ENCODE results near the gene OR10AD1. TPM values are rescaled to one million over a fixed set of nuclear protein-coding genes. Genes with fewer than 3 reads are reported as not detected.

The OR10AD1 gene
- total and polyA plus RNA-seq, 10 of the 15 experiments (the other 5 are each of a cell fraction or from before 2014, with no cell fraction given), result 0.04 to 0.12 TPM; not detected in 8

DNA sequence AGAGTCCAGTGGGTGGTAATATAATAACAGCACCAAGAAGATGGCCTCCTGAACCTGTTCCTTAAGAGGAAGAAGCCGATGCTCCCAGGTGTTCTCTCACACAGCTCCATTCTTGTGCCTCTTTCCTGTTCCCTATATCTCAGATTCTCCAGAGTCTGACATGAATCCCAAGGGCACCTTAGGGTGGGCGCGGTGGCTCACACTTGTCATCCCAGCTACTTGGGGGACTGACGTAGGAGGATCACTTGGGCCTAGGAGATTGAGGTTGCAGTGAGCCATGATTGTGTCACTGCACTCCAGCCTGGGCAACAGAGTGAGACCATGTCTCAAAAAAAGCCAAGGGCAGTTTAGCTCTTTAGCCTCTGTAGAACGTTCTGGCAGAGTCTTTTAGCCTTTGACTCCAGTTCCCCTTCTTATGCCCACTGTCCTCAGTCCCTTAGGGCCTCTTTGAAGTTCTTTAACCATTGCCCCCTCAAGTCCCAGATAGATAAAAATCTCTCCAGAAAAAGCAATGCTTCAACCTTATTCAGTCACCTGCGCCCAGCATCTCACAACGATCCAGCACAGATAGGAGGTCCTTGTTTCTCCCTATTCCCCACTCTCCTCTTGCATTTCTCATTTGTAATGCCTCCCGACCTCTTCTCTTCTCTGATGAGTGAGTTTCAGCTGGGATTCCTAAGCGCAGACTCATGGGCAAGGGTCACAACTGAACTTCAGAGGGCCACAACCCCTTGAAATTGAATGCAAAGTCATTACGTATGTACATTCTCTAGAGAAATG lies 15.0 kb downstream of the OR10AD1 start:
- Histone ChIP-seq H2AFZ (ENCODE audit: control insufficient read depth, low read depth, low read length) (no peak overlapping the region), H3K79me2 (ENCODE audit: control insufficient read depth, insufficient read depth, low read length) (no peaks in the 10 kb centered on the region), H3K9me3 (replicated peaks; ENCODE audit: control insufficient read depth, insufficient read depth, low read length) (no peaks in the 10 kb centered on the region; the same call in 2 of the 3 replicates), H3K27ac (ENCODE audit: control insufficient read depth, insufficient read depth) (no peak overlapping the region), H3K9ac (ENCODE audit: control insufficient read depth, insufficient read depth, low read length) (no peak overlapping the region), H3K4me1 (ENCODE audit: control insufficient read depth, insufficient read depth, low read length) (no peaks in the 10 kb centered on the region; the same call in 1 of the 2 replicates), H3K27me3 (replicated peaks in 1 of 2; ENCODE audit: control insufficient read depth in 2 of 2, insufficient read depth in 2 of 2, low read length in 1 of 2) (peaks cover 9 to 12% of the 10 kb centered on the region in 2 experiments), H3K36me3 (ENCODE audit: control insufficient read depth in 2 of 2, insufficient read depth in 2 of 2, low read length in 1 of 2) (no peaks in the 10 kb centered on the region), H3K4me2 (ENCODE audit: control insufficient read depth, insufficient read depth) (no peak overlapping the region), H4K20me1 (ENCODE audit: control insufficient read depth, insufficient read depth) (no peaks in the 10 kb centered on the region), H3K4me3 (no peak overlapping the region)
- POLR2A ChIA-PET, result no interaction called here
- FAIRE-seq, result no peak
- 50% methylated on average over 10 of the region's 10 CpGs for WGBS (ENCODE audit: insufficient coverage, insufficient replicate concordance, low lambda C conversion rate, missing lambda C conversion rate)
- no peak for TF ChIP-seq HDAC2 (IDR thresholded peaks at IDR 0.05)
- no peak for TF ChIP-seq ETV6 (conservative IDR thresholded peaks at IDR 0.05 in 1 of 2, IDR thresholded peaks at IDR 0.05 in 1 of 2; ENCODE audit: borderline replicate concordance in 1 of 2, low read depth in 1 of 2)
- BruUV-seq (replicated peaks), result no TSS peak
- RAD21 ChIA-PET (ENCODE audit: unreplicated experiment), result interaction anchor here (0.9 to 1.8 kb wide), 3 partner anchors 9 to 430 kb away, joined by 3 to 10 read pairs (median 4); no protein-coding TSS in a partner anchor
- in situ Hi-C loops (cut with MboI), result no loop called here
- SMC1A ChIA-PET (ENCODE audit: uncharacterized antibody, unreplicated experiment), result no interaction called here
- intact Hi-C loops (cut with micrococcal nuclease; ENCODE audit: unreplicated experiment), result loop anchor here (5.0 kb wide), 1 partner anchor 429 kb away; no protein-coding TSS in a partner anchor
- no peak for DNase-seq (ENCODE audit: low read depth, low spot score)
- no peak for ATAC-seq
- CTCF ChIA-PET, result interaction anchor here (1.0 to 3.3 kb wide), 7 partner anchors 10 to 432 kb away, joined by 3 to 23 read pairs (median 7); no protein-coding TSS in a partner anchor

DNA sequence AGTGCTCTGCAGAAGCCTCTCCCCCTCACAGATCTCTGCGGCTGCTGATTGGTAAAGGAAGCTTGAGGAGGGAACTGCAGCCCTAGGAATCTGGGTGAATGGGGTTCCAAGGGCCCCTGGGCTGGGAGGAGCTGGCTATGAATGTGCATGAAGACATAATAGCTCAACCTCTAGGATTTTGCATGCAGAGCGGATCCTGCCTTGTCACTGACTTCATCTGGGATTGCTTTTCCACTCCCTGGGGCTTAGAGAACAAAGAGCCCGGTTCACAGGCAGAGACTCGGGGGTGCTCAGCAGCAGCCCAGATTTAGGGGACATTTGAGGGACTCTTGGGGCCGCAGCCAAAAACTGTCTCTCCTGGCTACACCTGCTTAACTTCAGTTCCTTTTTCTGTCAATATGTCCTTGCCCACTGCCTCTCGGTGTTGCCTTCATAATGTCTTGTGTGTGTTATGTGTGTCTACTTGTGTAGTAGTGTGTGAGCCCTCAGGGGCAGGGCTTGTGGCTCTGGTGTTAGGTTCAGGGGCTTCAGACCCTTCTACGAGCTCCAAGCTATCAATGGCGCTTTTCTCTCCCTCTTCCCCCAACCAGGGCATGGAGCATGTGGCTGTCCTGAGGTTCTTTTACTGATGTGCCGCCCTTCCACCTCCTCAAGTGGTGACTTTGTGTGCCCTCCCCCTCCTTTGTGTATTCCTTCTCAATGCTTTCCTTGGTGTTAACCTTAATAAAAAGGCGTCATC lies 17.7 kb downstream of the OR10AD1 start:
- H2AFZ ChIP-seq (ENCODE audit: control insufficient read depth, low read depth, low read length), result no peak overlapping the region
- no peaks in the 10 kb centered on the region for H3K79me2 ChIP-seq (ENCODE audit: control insufficient read depth, insufficient read depth, low read length)
- no TSS peak for BruUV-seq (replicated peaks)
- H3K9me3 ChIP-seq (replicated peaks; ENCODE audit: control insufficient read depth, insufficient read depth, low read length), result no peaks in the 10 kb centered on the region; the same call in 2 of the 3 replicates
- intact Hi-C loops (cut with micrococcal nuclease; ENCODE audit: unreplicated experiment), result loop anchor here (5.0 kb wide), 1 partner anchor 432 kb away; no protein-coding TSS in a partner anchor
- ChIA-PET CTCF (interaction anchor here (1.0 to 1.4 kb wide), 3 partner anchors 13 to 37 kb away, joined by 4 to 8 read pairs (median 4); partner anchors contain the start of gene ASB8), SMC1A (ENCODE audit: uncharacterized antibody, unreplicated experiment) (interaction anchor here (0.6 to 0.7 kb wide), 2 partner anchors 9 to 69 kb away, joined by 3 read pairs; no protein-coding TSS in a partner anchor), RAD21 (ENCODE audit: unreplicated experiment) (no interaction called here), POLR2A (no interaction called here)
- H3K9ac ChIP-seq (ENCODE audit: control insufficient read depth, insufficient read depth, low read length), result no peak overlapping the region
- WGBS (ENCODE audit: insufficient coverage, insufficient replicate concordance, low lambda C conversion rate, missing lambda C conversion rate), result 25% methylated on average over 10 of the region's 10 CpGs
- FAIRE-seq, result no peak
- no peaks in the 10 kb centered on the region for H3K36me3 ChIP-seq (ENCODE audit: control insufficient read depth in 2 of 2, insufficient read depth in 2 of 2, low read length in 1 of 2)
- peak; percentile 36 for ATAC-seq
- TF ChIP-seq SPI1 (IDR thresholded peaks at IDR 0.05; ENCODE audit: borderline replicate concordance, insufficient read depth, low read depth, low read length), result peak; percentile 52
- TF ChIP-seq SUZ12 (IDR thresholded peaks at IDR 0.05; ENCODE audit: unreplicated experiment), result no peak
- H3K27ac ChIP-seq (ENCODE audit: control insufficient read depth, insufficient read depth), result no peak overlapping the region
- in situ Hi-C loops (cut with MboI), result no loop called here
- no peaks in the 10 kb centered on the region for H4K20me1 ChIP-seq (ENCODE audit: control insufficient read depth, insufficient read depth)
- H3K4me1 ChIP-seq (ENCODE audit: control insufficient read depth, insufficient read depth, low read length), result peaks cover 5% of the 10 kb centered on the region
- no peak overlapping the region for H3K4me2 ChIP-seq (ENCODE audit: control insufficient read depth, insufficient read depth)
- H3K4me3 ChIP-seq, result no peak overlapping the region
- DNase-seq (ENCODE audit: low read depth, low spot score), result no peak
- peaks cover 9 to 12% of the 10 kb centered on the region in 2 experiments for H3K27me3 ChIP-seq (replicated peaks in 1 of 2; ENCODE audit: control insufficient read depth in 2 of 2, insufficient read depth in 2 of 2, low read length in 1 of 2)
